Measurements from ENCODE around the gene ZNHIT6.
A peak's percentile ranks its signal among the peaks of the same experiment; 100 is the strongest.

The ZNHIT6 gene

DNA sequence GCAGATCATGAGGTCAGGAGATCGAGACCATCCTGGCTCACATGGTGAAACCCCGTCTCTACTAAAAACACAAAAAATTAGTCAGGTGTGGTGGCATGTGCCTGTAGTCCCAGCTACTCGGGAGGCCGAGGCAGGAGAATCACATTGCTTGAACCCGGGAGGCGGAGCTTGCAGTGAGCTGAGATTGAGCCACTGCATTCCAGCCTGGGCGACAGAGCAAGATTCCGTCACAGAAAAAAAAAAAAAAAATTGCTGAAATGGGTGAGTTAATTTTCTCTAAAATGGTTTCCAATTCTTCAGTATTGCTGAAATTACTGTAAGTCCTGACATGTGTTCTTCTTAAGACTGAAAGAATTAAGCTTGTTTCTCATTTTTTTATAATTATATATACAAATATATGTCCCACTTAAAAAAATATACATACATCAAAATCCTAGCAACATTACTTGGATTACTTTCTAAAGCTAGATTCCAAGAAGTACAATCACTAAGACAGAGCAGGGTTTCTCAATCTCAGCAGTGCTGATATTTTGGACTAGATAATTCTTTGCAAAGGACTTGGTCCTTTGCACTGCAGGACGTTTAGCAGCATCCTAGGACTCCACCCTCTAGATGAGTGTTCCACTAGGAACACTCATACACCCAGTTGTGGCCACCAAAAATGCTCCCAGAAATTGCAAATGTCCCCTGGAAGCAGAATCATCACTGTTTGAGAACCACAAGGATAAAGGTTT is 24.8 kb downstream of the ZNHIT6 start:
- TF ChIP-seq SNAI2 (CRISPR knock-in tag; IDR thresholded peaks at IDR 0.05): no peak
- TF ChIP-seq OSR1 (CRISPR knock-in tag; IDR thresholded peaks at IDR 0.05): no peak
- no peak for TF ChIP-seq ARNTL (CRISPR knock-in tag; IDR thresholded peaks at IDR 0.05; ENCODE audit: borderline replicate concordance, low read depth)
- no peak for TF ChIP-seq ZC3H10 (CRISPR knock-in tag; IDR thresholded peaks at IDR 0.05)
- TF ChIP-seq RARB (CRISPR knock-in tag; IDR thresholded peaks at IDR 0.05): no peak
- TF ChIP-seq TCF4 (CRISPR knock-in tag; IDR thresholded peaks at IDR 0.05; ENCODE audit: borderline replicate concordance): no peak
- no peak for TF ChIP-seq GLIS3 (CRISPR knock-in tag; IDR thresholded peaks at IDR 0.05)
- TF ChIP-seq, protein P1, sequence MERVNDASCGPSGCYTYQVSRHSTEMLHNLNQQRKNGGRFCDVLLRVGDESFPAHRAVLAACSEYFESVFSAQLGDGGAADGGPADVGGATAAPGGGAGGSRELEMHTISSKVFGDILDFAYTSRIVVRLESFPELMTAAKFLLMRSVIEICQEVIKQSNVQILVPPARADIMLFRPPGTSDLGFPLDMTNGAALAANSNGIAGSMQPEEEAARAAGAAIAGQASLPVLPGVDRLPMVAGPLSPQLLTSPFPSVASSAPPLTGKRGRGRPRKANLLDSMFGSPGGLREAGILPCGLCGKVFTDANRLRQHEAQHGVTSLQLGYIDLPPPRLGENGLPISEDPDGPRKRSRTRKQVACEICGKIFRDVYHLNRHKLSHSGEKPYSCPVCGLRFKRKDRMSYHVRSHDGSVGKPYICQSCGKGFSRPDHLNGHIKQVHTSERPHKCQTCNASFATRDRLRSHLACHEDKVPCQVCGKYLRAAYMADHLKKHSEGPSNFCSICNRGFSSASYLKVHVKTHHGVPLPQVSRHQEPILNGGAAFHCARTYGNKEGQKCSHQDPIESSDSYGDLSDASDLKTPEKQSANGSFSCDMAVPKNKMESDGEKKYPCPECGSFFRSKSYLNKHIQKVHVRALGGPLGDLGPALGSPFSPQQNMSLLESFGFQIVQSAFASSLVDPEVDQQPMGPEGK (CRISPR knock-in tag; IDR thresholded peaks at IDR 0.05; ENCODE audit: borderline replicate concordance): no peak
- TF ChIP-seq, protein P2, sequence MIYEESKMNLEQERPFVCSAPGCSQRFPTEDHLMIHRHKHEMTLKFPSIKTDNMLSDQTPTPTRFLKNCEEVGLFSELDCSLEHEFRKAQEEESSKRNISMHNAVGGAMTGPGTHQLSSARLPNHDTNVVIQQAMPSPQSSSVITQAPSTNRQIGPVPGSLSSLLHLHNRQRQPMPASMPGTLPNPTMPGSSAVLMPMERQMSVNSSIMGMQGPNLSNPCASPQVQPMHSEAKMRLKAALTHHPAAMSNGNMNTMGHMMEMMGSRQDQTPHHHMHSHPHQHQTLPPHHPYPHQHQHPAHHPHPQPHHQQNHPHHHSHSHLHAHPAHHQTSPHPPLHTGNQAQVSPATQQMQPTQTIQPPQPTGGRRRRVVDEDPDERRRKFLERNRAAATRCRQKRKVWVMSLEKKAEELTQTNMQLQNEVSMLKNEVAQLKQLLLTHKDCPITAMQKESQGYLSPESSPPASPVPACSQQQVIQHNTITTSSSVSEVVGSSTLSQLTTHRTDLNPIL (CRISPR knock-in tag; IDR thresholded peaks at IDR 0.05; ENCODE audit: low read depth): no peak
- TF ChIP-seq ISL1 (CRISPR knock-in tag; IDR thresholded peaks at IDR 0.05): no peak
- TF ChIP-seq, protein P3, sequence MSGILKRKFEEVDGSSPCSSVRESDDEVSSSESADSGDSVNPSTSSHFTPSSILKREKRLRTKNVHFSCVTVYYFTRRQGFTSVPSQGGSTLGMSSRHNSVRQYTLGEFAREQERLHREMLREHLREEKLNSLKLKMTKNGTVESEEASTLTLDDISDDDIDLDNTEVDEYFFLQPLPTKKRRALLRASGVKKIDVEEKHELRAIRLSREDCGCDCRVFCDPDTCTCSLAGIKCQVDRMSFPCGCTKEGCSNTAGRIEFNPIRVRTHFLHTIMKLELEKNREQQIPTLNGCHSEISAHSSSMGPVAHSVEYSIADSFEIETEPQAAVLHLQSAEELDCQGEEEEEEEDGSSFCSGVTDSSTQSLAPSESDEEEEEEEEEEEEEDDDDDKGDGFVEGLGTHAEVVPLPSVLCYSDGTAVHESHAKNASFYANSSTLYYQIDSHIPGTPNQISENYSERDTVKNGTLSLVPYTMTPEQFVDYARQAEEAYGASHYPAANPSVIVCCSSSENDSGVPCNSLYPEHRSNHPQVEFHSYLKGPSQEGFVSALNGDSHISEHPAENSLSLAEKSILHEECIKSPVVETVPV (CRISPR knock-in tag; IDR thresholded peaks at IDR 0.05): no peak
- TF ChIP-seq TOX (CRISPR knock-in tag; IDR thresholded peaks at IDR 0.05; ENCODE audit: borderline replicate concordance): no peak
- no peak for TF ChIP-seq ZFP30 (CRISPR knock-in tag; IDR thresholded peaks at IDR 0.05)
- no peak for TF ChIP-seq ZNF565 (CRISPR knock-in tag; conservative IDR thresholded peaks at IDR 0.05; ENCODE audit: low read depth)
- TF ChIP-seq PPARA (CRISPR knock-in tag; IDR thresholded peaks at IDR 0.05; ENCODE audit: borderline replicate concordance): no peak
- no peak for TF ChIP-seq CSDC2 (CRISPR knock-in tag; IDR thresholded peaks at IDR 0.05)
- no peak for TF ChIP-seq ESRRG (CRISPR knock-in tag; IDR thresholded peaks at IDR 0.05)
- TF ChIP-seq ZNF70 (CRISPR knock-in tag; IDR thresholded peaks at IDR 0.05): no peak
- TF ChIP-seq BACH2 (CRISPR knock-in tag; IDR thresholded peaks at IDR 0.05; ENCODE audit: borderline replicate concordance): no peak
- no peak for ATAC-seq

DNA sequence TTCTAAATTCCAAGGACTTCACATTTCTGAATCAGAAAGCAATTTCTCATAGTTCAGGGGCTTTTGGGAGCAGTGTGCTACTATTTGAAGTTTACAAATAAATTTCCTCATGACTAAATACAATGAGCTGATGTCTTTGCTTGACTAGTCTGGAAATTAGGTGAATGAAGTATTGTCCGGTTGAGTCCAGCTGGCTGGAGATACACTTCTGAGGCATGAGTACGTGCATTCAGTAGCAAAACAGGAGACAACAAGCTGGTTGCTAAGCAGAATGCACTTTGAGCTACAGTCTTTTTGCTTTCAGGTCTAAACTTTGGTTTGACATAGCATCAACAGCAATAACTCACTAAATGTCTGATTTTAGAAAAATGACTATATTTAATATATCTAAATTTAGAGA is 27.1 kb downstream of the ZNHIT6 start:
- peak; percentile 64; the same call in 2 of the 3 replicates for ATAC-seq
- no peak for TF ChIP-seq GLIS3 (CRISPR knock-in tag; IDR thresholded peaks at IDR 0.05)
- peak; percentile 33; the same call in 1 of the 2 replicates for TF ChIP-seq ISL1 (CRISPR knock-in tag; IDR thresholded peaks at IDR 0.05)

DNA sequence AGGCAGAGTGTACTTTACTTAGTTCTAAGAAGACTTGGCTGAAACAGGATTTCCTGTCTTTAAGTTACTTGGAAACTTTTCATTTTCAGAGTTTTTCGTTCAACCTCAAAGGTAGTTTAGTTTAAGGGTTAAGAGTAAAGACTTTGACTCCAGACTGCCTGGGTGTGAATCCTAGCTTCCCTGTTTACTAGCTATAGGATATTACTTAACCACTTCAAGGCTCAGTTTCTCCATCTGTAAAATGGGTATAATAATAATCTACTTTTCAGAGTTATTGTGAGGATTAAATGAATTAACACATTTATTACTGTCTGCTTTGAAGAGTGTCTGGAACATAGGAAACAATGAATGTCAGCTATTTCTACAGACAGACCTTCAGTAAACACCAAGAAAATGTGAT is 30.0 kb downstream of the ZNHIT6 start:
- ATAC-seq: no peak

More for the DNA sequence above, 30.0 kb downstream of the ZNHIT6 start:
- no peak for TF ChIP-seq ZNF565 (CRISPR knock-in tag; conservative IDR thresholded peaks at IDR 0.05; ENCODE audit: low read depth)
- TF ChIP-seq, protein P2 (CRISPR knock-in tag; IDR thresholded peaks at IDR 0.05; ENCODE audit: low read depth): no peak
- no peak for TF ChIP-seq ZFP3 (CRISPR knock-in tag; IDR thresholded peaks at IDR 0.05)
- TF ChIP-seq, protein P1 (CRISPR knock-in tag; IDR thresholded peaks at IDR 0.05; ENCODE audit: borderline replicate concordance): no peak
- TF ChIP-seq ISL1 (CRISPR knock-in tag; IDR thresholded peaks at IDR 0.05): no peak
- TF ChIP-seq ZFP30 (CRISPR knock-in tag; IDR thresholded peaks at IDR 0.05): no peak
- no peak for TF ChIP-seq ESRRG (CRISPR knock-in tag; IDR thresholded peaks at IDR 0.05)
- no peak for TF ChIP-seq ARNTL (CRISPR knock-in tag; IDR thresholded peaks at IDR 0.05; ENCODE audit: borderline replicate concordance, low read depth)
- no peak for TF ChIP-seq OSR1 (CRISPR knock-in tag; IDR thresholded peaks at IDR 0.05)
- no peak for TF ChIP-seq PPARA (CRISPR knock-in tag; IDR thresholded peaks at IDR 0.05; ENCODE audit: borderline replicate concordance)
- TF ChIP-seq SNAI2 (CRISPR knock-in tag; IDR thresholded peaks at IDR 0.05): no peak
- no peak for TF ChIP-seq ZC3H10 (CRISPR knock-in tag; IDR thresholded peaks at IDR 0.05)
